Uterus (tissue), 2 donors: ENCODE results near the gene NRF1.

Source experiments
- CTCF ChIP-seq, 4 experiments: fragments of 200-600 bp in 2 of 4; fragments of 450-650 bp in 2 of 4; sonication (generic) in 2 of 4; IDR thresholded peaks; one replicate each; pipeline ENCODE4 v1.5.1; 2016 to 2019; ENCODE audit warnings: antibody characterized with exemption in 4 of 4, mild to moderate bottlenecking in 2 of 4, moderate library complexity in 1 of 4
- POLR2A ChIP-seq, 2 donors: fragments of 450-650 bp; IDR thresholded peaks; one replicate each; pipeline ENCODE4 v1.6.1; 2016; ENCODE audit warnings: antibody characterized with exemption in 2 of 2, mild to moderate bottlenecking in 1 of 2, moderate library complexity in 1 of 2

- TF ChIP-seq CTCF (IDR thresholded peaks at IDR 0.05) = no peak
- no peak for TF ChIP-seq POLR2A (IDR thresholded peaks at IDR 0.05)
Observed at GRCh38 chr7:129741743-129742213, 130.3 kb downstream of the NRF1 start.
